Measurements from ENCODE around the gene LIPG. TPM values are rescaled to one million over a fixed set of nuclear protein-coding genes. Genes with fewer than 3 reads are reported as not detected.

Gene LIPG
- polyA plus RNA-seq, 2 of the 4 experiments (the other 2 are of a cell fraction), result 0.36 to 0.65 TPM

GRCh38 chr18:49647496-49648168 lies 85.8 kb downstream of the LIPG start:
- Histone ChIP-seq H3K4me1 (no peaks in the 10 kb centered on the region), H3K4me2 (no peak overlapping the region), H3K9me3 (no peaks in the 10 kb centered on the region), H3K27ac (no peak overlapping the region), H3K4me3 (no peak overlapping the region)
- WGBS (ENCODE audit: missing lambda C conversion rate), result 74% methylated on average over 6 of the region's 8 CpGs
- no peak for TF ChIP-seq ESRRA (IDR thresholded peaks at IDR 0.05; ENCODE audit: borderline replicate concordance, low read length)
- no peak for TF ChIP-seq FOSB (CRISPR knock-in tag; IDR thresholded peaks at IDR 0.05)
- TF ChIP-seq KDM1A (IDR thresholded peaks at IDR 0.05; ENCODE audit: low read depth), result no peak
- no peak for TF ChIP-seq HEYL (CRISPR knock-in tag; IDR thresholded peaks at IDR 0.05)
- no peak for TF ChIP-seq ZFP36 (IDR thresholded peaks at IDR 0.05; ENCODE audit: borderline replicate concordance, partially characterized antibody)
- no peak for TF ChIP-seq SMC3 (IDR thresholded peaks at IDR 0.05)
- no peak for TF ChIP-seq MAX (IDR thresholded peaks at IDR 0.05)
- ChIA-PET POLR2A (no interaction called here), CTCF (interaction anchor here (0.9 to 1.3 kb wide), 3 partner anchors 74 to 214 kb away, joined by 3 to 4 read pairs (median 3); no protein-coding TSS in a partner anchor)
- DNase-seq (ENCODE audit: low read depth in 1 of 2, low spot score in 1 of 2) (no peak), ATAC-seq (no peak), FAIRE-seq (no peak)

- DNase-seq (ENCODE audit: low read depth in 1 of 2, low spot score in 1 of 2), result no peak
Measured at GRCh38 chr18:49648326-49648725, 86.5 kb downstream of the LIPG start.

More at GRCh38 chr18:49648326-49648725, 86.5 kb downstream of the LIPG start:
- ChIA-PET CTCF (no interaction called here), POLR2A (no interaction called here)
- 69% methylated on average over 5 of the region's 5 CpGs for WGBS (ENCODE audit: missing lambda C conversion rate)
- Histone ChIP-seq H3K4me1 (no peaks in the 10 kb centered on the region), H3K9me3 (no peaks in the 10 kb centered on the region), H3K4me3 (no peak overlapping the region), H3K27ac (no peak overlapping the region), H3K4me2 (no peak overlapping the region)
- FAIRE-seq (no peak), ATAC-seq (no peak)
- TF ChIP-seq GATA3 (IDR thresholded peaks at IDR 0.05; ENCODE audit: borderline replicate concordance) (no peak), CHD2 (IDR thresholded peaks at IDR 0.05; ENCODE audit: low read length, partially characterized antibody) (no peak), SMC3 (IDR thresholded peaks at IDR 0.05) (no peak), POLR2A (IDR thresholded peaks at IDR 0.05; ENCODE audit: low read length) (no peak)

Other genes with a start within 250 kb of the LIPG start
- gene DYM, start 101.4 kb upstream of the LIPG start, polyA plus RNA-seq (2011; rRNA removed), result 47.5 and 52.2 TPM in 2 replicates
- 9.6 to 11.7 TPM (median 10.6 TPM) in 3 replicates for gene DYM, start 101.4 kb upstream of the LIPG start, polyA plus RNA-seq (2017; fragmentation: RNase III; extraction: RNeasy Plus Mini Kit Qiagen cat#74134 plus additional on column Dnase treatment)
- 35.3 and 59.1 TPM in 2 replicates for gene C18orf32, start 74.8 kb upstream of the LIPG start, polyA plus RNA-seq (2011; rRNA removed)
- gene C18orf32, start 74.8 kb upstream of the LIPG start, polyA plus RNA-seq (2017; fragmentation: RNase III; extraction: RNeasy Plus Mini Kit Qiagen cat#74134 plus additional on column Dnase treatment), result 12.7 to 14.5 TPM (median 13.1 TPM) in 3 replicates
- gene RPL17, start 69.6 kb upstream of the LIPG start, polyA plus RNA-seq (2011; rRNA removed), result 2,609 and 3,410 TPM in 2 replicates
- 2,202 to 2,477 TPM (median 2,230 TPM) in 3 replicates for gene RPL17, start 69.6 kb upstream of the LIPG start, polyA plus RNA-seq (2017; fragmentation: RNase III; extraction: RNeasy Plus Mini Kit Qiagen cat#74134 plus additional on column Dnase treatment)

Data from A549 (cell line).